NCI-H1417 (cell line): ENCODE measurements around the gene NRL.

Experiments used
- DNase-seq, 3 experiments: peaks; one replicate each; lab custom pipeline; 2025; lab: John Stamatoyannopoulos, UW

Gene NRL

GRCh38 chr14:24098927-24099813 is 15.6 kb downstream of the NRL start:
- peak; percentile 57 to 83 (median 65) for DNase-seq

DNA sequence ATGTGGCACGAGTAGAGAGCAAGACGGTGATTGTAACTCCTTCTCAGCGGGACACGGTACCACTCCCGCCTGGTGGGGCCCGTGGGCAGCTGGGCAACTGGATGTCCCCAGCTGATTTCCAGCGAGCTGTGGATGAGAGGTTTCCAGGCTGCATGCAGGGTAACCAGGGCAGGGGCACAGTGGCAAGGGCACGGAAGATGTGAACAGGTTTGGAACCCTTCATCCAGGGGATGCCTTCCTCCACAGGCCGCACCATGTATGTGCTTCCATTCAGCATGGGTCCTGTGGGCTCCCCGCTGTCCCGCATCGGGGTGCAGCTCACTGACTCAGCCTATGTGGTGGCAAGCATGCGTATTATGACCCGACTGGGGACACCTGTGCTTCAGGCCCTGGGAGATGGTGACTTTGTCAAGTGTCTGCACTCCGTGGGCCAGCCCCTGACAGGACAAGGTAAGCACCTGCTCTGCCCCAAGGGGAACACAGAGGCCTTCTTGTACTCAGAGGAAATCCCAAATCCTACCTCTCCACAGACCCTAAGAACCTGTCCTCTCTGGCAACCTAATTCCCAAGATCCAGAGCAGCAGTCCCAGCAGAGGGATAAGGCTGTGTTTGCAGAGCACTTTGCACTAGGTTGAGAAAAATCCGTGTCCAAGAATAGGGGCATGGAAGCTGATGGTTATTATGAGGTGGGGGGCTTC is 16.4 kb downstream of the NRL start:
- DNase-seq = no peak

DNA sequence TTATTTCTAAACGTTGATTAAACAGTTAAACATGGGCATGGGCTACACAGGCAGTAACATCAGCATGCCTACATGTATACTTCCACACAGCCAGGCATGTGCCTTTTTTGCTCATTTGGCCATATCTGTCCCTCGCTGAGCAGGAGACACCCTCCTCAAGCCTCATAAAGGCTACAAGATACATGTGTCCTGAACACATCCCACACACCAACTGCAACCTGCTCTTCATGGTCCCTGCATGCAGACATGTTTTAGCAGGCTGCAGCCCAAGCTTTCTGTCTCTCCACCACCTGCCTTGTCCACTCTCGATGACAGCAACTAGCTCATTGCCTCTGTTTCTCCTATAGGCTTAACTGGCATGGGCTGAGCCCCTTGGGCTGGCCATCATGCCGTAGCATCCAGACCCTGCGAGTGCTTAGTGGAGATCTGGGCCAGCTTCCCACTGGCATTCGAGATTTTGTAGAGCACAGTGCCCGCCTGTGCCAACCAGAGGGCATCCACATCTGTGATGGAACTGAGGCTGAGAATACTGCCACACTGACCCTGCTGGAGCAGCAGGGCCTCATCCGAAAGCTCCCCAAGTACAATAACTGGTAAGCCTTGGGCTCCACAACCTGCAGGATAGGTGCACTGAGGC is 18.1 kb downstream of the NRL start:
- DNase-seq = no peak

- DNase-seq = peak in 2 of 3 experiments; percentile 42 to 53
Measured at GRCh38 chr14:24095271-24096068, 19.3 kb downstream of the NRL start.

DNA sequence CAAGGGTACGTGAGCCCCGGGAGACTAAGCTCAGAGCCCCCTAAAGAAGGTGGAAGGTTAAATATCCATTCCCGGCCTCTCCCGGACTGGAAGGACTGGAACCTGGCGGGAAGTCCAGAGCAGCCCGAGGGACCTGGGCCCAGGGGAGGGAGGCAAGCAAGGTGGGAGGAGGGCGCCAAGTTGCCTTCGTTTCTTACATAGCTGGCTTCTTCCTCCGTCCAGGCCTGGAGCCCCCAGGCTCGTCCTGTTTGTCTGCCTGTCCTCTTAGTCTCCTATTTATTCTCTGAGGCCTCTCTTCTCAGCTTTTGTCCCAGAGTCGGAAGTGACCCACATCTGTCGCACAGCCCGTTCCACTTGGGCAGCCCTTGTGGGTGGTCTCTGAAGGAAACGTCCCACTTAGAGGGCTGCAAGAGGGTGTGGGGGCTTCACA is 19.9 kb downstream of the NRL start:
- no peak for DNase-seq

DNA sequence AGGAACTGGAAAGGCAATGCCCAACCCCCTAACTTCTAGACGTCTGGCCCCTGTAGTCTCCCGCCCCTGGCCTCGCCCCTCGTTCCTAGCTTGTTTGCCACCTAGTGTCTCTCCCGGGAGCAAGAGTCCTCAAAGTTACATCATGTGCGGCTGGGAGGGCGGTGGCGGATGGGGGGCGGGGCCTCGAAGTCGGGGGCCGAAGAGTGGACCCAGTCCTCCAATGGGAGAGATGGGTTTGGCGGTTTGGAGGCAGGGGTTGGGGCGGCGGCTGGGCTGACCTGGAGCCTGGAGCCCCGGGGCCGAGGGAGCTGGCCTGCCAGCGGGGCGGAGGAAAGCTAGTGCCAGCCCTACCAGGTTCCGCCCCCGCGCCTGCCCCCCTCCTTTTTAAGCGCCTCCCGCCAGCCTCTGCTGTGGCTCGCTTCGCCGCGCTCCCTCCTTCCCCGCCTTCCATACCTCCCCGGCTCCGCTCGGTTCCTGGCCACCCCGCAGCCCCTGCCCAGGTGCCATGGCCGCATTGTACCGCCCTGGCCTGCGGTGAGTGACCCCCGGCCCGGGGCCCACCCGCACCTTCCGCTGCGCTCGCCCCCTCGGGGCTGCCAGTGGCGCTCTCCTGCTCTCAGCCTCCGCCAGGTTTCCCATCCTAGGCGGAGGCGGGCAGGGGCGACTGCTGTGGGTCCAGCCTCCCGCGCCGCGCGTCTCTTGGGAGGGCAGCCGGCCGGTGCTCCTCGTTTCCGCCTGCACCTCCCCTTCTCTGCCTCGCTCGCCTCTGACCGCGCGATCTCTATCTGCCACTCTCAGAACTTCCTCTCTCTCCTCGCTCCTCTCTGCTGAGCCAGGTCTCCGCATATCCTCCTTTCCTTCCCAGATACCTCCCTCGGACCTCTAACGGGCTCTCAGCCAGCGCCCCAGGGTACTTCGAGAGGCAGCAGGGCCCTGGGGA is 20.6 kb downstream of the NRL start, which contains the start of gene PCK2:
PCK2 (plus strand) TSS at position 411 of the 940 bp plus-strand sequence; CDS start at position 506, 95 bp downstream.
- peak; percentile 87 to 97 (median 94) for DNase-seq

- no peak for DNase-seq
Measured at GRCh38 chr14:24093207-24093900, 21.4 kb downstream of the NRL start.

GRCh38 chr14:24092505-24093206 is 22.1 kb downstream of the NRL start:
- DNase-seq = no peak

GRCh38 chr14:24092110-24092504 is 22.6 kb downstream of the NRL start:
- DNase-seq = no peak

DNA sequence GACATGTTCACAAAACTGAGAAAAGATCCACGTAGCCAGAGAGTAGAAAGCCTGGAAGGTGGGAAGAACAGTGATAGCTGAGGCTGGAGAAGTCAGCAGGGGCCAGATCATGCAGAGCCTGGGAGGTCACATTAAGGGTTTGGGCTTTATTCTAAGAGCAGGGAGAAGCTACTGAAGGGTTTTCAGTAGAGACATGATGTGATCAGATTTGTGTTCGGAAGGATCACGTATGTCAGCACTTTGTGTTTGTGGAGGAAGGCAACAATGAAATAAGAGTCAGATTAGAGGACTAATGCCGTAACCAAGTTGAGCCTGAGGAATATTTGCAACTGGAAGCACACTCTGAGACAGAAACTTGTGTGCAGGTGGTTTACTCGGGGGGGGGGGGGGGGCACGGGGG is 24.9 kb downstream of the NRL start:
- DNase-seq = peak in 1 of 3 experiments; percentile 38

- DNase-seq = no peak
Measured at GRCh38 chr14:24088095-24088494, 26.7 kb downstream of the NRL start.

GRCh38 chr14:24087004-24087403 is 27.7 kb downstream of the NRL start:
- DNase-seq = no peak

- DNase-seq = no peak
Measured at GRCh38 chr14:24086193-24086955, 28.4 kb downstream of the NRL start.

DNA sequence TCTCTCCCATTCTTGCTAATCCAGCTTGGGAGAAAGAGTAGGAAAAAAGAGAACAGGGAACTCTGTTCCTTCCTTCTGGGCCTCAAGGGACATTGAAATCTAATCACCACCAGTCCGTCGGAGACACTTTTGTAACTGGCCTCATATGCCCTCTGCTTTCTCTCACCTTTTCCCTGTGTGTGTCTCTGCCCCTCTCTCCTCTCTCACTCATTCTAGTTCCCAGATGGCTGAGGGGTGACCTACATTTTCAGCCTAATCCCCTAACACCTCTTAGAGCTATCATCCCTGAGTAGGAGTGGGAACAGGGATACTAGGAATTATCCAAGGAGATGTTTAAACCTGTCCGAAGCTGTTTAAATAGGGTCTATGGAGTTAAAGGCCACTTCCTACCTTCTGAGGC is 29.5 kb downstream of the NRL start:
- no peak for DNase-seq

- no peak for DNase-seq
Measured at GRCh38 chr14:24084440-24084839, 30.3 kb downstream of the NRL start.

DNA sequence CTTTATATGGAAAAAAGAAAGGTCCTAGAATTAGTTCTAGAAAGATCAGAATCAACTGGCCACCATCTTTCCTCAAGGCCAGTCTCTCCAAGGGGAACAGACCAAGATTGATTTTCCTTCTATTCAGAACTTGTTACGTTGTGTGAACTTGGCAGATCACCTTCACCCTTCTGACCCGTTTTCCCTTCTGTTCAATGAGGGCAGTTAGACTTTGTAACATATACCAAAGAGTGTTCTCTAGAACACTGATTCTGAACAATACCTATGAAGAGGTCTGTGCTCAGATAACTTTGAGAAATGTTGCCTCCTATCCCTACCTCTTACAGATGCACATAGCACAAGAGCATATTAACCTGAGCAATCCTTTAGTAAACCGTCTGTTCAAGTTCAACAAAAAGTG is 31.3 kb downstream of the NRL start:
- no peak for DNase-seq

- DNase-seq = no peak
Measured at GRCh38 chr14:24082411-24083080, 32.2 kb downstream of the NRL start.

DNA sequence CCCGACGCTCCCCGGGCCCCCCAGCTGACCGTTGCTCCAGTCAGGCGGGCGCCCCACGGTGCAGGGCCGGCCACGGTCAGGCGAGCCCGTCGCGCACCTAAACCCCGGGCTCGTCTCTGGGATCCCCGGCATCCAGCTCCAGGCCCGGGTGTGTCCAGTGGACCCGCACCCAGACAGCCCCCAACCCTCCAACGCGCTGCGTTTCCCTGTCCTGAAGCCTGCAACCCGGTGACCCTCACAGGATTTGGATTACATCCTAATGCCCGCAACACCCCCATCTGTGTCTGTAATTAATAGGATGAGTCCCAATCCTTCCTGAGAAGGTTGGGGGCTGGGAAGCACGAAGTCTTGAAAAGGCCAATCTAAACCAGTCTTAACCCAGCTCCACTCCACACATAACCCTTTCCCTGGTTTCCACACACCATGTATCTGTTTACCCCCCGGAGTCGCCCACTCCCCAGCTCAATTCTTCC is 33.0 kb downstream of the NRL start:
- DNase-seq = peak in 1 of 3 experiments; percentile 58
